Stimulated activated CD4-positive, alpha-beta T cell treated with anti-CD3 and anti-CD28 coated beads, Interleukin-1b, Interleukin-23, amount 100 ng/mL, for 1 hour (primary cell): ENCODE measurements around the gene NYNRIN.

Experiments used
- DNase-seq, 2 donors: peaks; one replicate each; pipeline ENCODE4 v3.0.0-alpha.2; 2020; ENCODE audit warnings: low read depth in 2 of 2

The NYNRIN gene

DNA sequence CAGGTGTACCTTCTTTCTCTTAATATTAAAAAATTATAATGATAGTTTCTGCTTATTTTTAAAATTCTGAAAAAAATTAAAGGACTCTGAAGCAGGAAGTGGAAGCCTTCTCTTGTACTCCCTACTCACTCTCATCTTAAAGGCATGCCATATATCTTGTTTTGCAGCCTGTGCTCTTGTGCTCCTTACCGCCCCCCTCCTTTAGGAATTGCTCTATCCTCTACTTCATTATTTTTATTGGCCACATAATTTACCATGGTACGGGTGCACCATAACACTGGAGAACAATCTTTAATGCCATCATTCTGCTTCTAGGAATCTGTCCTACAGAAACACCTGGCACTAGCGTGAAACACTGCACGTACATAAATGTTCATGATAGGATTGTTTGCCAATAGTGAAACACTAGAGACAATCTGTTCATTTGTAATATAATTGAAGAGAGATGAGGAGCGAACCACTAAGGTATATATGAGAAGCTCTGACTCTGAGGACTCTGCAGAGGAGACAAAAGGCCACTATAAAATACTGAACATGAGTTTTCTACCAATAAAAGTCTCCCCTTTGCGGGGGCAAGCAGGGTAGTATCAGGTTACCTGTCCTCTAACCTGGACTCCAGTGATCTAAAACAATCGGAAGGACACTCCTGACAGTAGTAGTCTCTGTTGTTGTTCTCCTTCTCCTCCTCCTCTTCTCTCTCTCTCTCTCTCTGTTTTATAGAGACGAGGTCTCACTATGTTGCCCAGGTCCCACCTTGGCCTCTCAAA is 6.3 kb upstream of the NYNRIN start:
- no peak for DNase-seq

DNA sequence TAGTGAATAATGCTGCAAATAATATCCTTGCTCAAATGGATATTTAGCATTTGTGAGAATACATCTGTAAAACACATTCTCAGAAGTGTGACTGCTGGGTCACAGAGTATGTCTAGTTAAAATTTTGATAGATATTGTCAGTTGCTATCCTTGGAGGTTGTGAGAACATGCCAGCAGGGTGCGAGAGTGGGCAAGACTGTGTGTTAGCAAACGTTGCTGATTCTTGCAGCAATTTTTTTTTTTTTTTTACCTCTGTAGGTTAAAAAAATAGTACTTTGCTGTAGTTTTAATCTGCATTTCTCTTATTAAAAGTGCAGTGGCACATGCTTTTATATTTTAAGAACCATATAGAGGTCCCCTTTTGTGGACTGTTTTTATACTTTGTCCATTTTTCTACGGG is 4.5 kb upstream of the NYNRIN start:
- no peak for DNase-seq

DNA sequence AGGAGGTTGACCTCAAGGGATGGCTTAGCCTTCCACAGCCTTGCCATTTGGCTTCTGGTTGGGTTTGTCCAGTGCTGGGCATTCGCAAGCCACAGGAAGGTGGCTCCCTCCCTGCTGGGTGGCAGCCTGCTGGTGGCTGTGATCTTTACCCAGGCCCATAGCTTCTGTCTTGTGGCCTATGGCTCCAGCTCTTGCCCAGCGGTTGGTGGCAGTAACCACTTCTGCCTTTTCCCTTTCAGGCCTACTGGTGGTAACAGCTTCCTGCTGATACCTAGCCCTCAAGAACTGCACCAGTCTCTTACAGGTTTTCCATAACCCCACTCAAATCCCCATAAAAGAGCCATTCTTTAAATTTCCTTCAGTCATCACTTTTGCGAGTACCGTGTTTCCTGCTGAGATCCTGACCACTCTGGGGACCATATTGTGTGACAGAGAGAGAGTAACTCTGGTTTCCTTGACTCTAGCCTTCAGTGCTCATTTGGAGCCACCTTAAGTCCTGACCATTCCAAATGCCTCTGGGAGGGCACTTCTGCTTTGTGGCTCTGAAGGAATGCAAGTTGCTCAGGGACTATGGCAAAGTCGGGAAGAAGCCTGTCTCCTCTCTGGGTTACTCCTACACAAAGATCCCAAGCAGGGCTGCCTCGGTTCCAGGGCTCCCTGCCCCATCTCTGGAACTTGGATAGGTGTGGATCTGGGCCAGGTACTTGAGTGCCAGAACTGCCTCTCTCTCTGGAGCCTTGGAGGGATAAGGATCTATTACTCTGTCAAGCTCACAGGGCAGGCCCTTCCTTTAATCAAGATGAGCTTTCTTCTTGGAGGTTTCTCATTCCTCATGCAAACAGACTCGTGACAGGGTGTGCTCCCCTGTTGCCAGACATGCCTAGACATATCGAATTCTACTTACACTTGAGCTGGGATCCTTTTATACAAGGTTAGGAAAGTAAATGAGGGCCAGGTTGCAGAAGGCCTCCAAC is 2.9 kb upstream of the NYNRIN start:
- DNase-seq: no peak

DNA sequence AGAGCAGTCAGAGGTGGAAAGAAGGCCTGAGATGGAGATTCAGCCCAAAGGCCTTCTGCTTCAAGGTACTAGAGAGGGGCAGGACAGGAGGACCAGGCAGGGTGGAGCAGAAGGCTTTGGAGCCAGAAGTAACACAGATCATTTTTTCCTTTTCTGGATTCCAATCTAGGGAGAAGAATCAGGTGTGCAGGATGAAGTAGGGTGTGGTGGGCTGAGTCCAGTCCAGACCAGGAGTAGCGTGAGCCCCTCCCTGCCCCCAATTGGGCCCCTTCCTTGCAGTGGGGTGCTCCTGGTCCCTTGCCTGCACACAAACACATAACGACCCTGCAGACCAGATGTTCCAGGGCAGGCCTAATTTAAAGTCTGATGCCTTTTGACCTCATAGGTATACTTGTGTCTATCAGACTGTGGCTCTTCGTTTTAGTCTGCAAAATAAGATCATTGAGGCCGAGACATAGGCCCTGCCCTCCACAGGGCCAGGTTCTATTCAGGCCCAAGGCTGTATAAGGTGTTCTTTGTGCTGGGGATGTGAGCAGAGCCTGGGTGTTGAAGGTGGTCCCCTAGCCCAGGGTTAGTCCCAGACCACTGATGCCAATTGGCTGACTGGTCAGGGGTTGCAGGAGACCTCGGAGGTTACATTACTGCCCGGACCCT is 1.0 kb upstream of the NYNRIN start:
- no peak for DNase-seq

DNA sequence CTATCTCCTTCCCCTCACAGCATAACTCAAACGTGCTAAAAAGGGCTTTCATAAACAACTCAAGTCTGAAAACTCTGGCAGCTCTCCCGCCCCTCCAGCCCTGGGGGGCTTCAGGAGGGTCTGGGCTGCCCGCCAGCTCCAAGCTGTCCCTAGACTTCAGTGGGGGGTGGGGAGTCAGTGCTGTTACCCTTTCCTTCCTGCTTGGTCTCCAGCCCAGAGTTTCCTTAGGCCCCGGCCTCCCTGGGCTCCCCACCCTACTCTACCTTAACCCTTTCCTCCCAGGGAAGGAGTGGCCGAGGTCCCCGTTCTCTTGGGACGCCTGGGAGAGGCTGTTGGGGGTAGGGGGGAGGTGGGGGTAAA is 530 bp upstream of the NYNRIN start:
- no peak for DNase-seq

DNA sequence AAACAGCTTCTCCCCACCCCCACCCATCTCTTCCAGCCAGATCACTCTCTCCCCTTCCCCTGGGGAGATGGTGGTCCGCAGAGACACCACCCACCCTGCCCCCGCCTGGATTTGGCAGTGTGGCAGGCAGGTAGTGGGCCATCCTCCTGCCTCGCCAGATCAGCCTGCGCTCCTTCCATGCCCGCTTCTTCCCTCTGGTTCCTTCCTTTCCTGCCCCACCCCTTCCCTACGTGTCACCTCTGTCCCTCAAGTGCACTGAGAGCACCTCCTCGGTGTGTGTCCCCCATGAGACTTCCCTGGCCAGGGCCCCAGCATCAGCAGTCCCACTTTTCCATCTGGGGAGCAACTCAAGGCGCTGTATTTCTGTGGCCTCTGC is 632 bp downstream of the NYNRIN start:
- DNase-seq: no peak

DNA sequence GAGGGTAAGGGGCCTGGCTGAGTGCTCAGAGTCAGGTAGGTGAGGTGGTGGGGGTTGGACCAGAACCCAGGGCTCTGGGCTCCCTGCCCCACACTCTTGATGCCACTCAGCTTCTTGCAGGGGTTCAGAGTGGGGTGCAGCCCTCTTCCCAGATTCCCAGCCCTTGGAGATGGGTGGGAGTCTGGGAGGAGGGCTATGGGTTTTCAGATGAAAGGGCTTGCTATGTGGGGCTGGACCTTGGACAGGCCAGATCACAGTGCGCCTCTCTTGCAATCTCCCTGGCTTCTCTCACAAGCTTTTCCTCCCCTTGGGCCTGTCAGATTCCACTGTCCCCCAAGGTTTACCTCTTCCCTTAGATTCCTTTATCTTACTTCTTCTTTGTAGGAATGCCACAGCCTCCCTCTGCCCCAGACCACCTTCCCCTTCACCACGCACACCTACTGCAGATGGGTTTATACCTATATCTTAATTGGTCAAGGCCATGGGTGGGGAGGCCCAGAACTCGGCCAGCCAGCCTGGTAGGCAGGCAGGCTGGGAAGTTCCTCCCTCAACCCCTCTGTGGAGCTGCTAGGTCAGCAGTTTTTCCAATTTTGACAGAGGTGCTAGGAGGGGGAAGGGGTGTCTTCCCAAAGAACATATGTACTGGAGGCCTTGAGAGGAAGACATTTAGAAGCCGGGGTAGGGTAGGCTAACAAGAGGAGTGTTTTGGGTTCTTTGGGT is 1.4 kb downstream of the NYNRIN start:
- DNase-seq: no peak

DNA sequence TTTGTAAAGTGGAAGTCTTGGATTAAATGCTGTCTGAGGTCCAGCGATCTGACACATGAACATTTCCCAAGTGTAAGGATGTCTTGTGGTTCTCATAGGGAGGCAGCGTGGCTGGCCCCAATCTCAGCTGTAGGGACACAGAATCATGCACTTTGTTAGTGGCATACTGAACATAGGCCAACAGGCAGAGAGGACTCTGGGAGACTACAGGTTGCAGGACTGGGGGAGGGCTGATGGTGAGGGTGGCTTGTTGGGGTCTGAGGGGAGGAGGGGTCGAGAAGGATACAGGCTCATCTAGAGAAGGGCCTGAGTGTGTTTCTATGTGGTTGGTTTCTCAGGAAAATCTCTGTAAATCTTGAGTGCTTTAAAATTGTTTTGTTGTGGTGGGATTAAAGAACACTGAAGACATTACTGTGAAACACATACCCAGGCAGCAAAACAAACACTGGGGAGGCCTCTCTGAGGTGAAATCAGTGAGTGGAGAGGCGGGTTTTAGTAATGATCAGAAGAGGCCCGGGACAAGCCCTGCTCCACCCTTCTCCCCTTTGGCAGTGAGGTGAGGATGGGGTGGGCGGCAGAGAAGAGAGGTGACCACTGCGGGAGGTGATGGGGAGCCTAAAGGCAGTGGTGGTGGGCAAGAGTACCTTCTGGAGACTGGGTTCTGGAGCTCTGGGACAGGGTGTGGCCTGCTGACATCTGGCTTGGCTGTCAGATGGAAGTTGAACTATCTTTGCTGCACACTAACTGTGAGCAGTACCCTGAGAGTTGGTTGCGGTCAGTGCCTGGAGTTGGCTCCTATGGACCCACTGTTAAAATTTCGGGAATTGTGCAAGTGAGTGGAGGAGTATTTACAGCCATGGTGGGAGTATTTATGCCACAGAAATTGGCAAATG is 3.3 kb downstream of the NYNRIN start:
- DNase-seq: no peak

DNA sequence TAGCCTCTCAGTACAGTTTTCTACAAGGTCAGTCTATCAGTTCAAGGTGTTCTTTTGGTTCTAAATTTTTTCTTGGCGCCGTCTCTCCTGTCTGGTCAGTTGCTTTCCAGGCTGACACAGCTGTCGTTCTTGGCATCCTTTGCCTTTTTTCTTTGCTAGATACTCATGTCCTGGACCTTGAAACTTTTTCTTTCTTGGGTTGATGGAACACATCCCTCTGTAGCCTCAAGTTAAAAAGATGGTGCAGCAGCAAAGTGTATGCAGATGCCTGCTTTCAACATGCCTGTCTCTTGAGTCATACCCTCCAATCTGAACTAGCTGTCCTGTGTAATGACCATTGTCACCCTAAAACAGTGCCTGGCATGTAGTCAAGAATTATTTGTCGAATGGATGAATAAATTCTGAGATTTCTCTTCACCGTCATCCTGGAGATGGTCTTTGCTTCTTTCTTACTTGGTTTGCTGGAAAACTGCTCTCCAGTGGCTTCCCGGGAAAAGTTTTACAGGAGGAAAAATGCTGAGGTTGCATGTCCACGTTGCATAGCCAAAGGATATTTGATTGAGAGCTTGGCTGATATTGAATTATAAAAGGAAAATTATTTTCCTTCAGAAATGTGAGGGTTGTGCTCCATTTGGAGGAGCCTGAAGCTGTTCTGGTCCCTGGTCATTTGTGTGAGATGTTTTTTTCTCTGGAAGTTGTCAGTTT is 4.6 kb downstream of the NYNRIN start:
- no peak for DNase-seq

DNA sequence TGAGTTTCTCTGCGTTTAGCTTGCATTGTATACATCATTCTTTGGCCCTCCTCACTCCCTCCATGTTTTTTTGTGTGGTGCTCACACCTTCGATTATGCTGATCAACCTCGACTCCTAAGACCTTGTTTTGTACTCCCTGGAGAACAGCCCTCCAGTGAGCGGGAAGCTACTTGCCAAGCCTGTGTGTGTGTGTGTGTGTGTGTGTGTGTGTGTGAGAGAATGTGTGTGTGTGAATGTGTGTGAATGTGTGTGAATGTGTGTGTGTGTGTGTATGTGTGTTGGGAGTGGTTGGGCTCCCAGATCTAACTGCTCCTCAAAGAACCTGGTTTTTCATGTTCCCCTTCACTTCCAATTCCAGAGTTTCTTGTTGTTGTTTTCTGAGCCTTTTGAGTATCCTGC is 6.0 kb downstream of the NYNRIN start:
- DNase-seq: no peak

DNA sequence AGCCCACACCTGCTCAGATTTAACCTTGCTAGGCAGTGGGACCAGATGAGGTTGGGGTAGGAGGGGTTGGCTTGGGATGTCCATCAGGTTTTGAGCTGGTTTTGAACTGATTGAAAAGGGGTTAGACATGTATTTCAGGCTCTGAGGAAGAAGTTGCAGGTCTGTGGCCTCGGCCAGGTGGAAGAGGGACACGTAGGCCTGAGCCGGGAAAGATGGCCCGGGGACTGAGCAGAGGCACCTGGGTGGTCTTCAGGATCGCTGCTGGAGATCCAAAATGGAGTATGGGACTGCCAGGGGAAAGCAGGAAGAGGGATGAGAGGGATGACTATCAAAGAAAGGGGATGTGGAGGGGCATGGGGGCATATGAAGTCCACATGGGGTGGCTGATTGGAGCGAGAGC is 7.6 kb downstream of the NYNRIN start:
- DNase-seq: no peak

DNA sequence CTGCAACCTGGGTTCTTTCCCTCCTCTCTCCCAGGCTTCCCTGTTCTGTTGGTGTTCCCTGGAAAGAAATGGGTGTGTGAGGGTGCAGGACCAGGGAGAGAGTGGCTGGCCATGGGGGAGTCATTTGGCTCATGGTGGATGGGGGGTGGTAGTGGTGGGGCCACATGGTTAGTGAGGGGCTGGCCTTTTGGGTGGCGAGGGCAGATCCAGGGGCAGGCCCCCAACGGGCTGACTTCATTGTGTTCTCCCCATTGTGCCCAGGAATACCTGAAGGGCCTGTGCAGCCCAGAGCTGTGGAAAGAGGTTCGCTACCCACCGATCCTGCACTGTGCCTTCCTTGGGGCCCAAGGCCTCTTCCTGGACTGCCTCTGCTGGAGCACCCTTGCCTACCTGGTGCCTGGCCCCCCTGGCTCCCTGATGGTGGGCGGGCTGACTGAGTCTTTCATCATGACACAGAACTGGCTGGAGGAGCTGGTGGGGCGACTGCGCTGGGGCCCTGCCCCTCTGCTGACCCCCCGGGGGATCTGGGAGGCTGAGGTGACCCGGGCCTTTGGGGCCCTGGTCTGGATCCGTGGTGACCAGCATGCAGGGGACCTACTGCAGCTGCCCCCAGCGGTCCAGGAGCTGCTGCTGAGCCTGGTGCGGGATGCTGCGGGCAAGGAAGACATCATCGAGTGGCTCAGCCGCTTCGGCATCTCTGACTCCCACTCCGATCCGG is 9.0 kb downstream of the NYNRIN start:
- no peak for DNase-seq

DNA sequence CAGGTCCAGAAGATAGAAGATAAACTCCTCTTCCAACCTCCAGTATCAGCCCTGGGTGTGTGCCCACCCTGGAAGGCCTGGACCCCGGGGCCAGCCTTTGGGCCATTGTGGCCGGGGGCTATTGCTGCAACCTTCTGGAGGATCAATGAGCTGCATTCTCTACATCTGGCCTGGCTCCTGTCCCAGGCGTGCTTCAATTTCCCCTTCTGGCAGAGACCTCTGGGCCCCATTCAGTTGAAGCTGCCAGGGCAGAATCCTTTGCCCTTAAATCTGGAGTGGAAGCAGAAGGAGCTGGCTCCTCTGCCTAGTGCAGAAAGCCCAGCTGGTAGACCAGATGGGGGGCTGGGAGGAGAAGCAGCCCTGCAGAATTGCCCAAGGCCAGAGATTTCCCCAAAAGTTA is 10.0 kb downstream of the NYNRIN start:
- DNase-seq: no peak

DNA sequence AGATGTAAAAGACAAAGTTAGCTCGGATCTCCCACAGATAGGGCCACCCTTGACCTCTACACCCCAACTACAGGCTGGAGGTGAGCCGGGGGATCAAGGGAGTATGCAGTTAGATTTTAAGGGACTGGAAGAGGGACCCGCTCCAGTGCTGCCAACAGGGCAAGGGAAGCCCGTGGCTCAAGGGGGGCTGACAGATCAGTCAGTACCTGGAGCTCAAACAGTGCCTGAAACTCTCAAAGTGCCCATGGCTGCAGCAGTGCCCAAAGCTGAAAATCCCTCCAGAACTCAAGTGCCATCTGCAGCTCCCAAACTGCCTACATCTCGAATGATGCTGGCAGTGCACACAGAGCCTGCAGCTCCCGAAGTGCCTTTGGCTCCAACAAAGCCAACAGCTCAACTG is 10.4 kb downstream of the NYNRIN start:
- DNase-seq: no peak

DNA sequence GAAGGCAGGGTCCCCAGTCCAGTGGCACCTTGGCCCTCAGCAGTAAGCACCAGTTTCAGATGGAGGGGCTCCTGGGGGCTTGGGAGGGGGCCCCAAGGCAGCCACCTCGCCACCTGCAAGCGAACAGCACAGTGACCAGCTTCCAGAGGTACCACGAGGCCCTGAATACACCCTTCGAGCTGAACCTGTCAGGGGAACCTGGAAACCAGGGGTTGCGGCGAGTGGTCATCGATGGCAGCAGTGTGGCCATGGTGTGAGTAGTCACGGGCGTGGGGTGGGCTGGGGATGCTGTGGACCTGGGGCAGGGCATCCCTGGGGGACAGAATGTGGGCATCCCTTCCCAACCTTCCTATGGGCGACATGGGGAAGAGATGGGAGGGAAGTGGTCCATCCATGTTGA is 11.2 kb downstream of the NYNRIN start:
- no peak for DNase-seq

DNA sequence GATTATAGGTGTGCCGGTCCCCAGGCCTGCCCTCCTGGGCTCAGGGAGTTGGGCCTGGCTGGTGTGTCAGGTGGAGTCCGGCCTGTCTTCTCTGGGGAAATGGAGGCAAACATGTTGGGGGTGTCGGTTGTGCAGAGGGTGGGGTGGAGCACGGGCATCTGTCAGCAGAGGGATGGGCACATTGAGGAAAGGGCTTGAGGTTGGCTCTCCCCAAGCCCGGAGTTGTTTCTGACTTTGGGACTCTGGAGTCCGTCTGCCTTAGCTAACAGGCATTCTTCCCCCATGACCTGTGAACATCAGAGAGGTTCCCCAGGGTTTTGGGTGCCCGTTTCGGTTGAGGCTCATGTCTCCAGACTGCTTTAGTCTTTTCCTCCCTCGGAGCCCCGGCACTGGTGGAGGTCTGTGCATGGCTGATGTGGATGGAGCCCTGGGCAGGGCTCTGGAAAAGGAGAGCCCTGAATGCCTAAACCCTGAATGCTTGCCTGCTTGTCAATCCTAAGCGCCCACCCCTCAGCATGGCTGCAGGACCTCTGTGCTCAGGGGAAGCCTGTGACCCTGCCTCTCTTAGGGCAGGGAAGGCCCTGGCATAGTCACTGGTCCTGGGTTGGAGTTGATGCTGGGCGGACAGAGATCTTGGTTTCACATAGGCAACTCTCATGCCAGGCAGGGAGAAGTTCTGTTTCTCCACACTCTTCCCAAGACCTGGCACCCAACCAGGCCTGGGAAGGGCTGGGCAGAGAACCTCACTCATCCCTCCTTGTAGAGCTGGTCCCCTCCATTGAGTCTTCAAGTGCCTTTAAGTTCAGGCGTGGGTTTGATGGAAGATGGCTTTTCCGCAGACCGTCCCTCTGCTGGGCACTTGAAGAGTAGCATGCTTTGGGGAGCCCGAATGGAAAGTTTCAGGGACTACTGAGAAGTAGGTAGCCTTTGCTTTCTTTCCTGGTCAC is 12.9 kb downstream of the NYNRIN start:
- DNase-seq: no peak

DNA sequence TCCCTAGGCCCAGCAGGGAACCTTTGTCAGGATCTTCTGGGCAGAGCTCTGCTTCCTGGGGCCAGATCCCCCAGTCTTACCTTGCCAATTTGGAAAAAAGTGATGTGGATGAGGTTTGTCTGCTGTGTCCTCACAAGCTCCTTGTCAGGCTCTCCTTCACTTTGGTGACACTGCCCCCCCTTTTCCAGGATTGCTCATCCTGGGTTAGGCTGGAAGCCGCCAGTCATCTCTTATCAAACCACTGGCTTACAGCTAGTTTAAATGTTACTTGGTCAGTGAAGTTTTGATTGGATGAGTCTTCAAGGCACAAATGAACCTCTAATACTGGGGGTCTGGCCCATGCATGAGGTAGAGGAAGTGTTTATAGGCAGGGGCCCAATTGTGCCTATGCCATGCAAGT is 15.3 kb downstream of the NYNRIN start:
- DNase-seq: no peak

DNA sequence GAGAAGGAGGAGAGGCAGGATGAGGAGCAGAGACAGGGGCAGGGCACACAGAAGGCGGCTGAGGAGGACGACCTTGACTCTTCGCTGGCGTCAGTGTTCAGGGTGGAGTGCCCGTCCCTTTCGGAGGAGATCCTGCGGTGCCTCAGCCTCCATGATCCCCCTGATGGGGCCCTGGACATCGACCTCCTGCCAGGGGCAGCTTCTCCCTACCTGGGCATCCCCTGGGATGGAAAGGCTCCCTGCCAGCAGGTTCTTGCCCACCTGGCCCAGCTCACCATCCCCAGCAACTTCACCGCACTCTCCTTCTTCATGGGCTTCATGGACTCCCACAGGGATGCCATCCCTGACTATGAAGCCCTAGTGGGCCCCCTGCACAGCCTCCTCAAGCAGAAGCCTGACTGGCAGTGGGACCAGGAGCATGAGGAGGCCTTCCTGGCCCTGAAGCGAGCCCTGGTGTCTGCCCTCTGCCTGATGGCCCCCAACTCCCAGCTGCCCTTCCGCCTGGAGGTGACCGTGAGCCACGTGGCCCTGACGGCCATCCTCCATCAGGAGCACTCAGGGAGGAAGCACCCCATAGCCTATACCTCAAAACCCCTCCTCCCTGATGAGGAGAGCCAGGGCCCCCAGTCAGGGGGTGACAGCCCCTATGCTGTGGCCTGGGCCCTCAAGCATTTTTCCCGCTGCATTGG is 16.1 kb downstream of the NYNRIN start:
- no peak for DNase-seq
